Right renal cortex interstitium (tissue), 3 donors: ENCODE results near the gene UGT1A8. TPM values are rescaled to one million over a fixed set of nuclear protein-coding genes. Genes with fewer than 3 reads are reported as not detected.
"Not testable (repeated sequence)": the region's sequence is repeated elsewhere in the genome, so short reads cannot be mapped to it uniquely, and the experiment has no call there.

Source experiments
- DNase-seq, 3 donors: peaks; one replicate each; pipeline ENCODE4 v3.0.0-alpha.2; 2013; ENCODE audit warnings: low read depth in 3 of 3, low spot score in 2 of 3
- polyA plus RNA-seq, 3 donors: library from polyadenylated mRNA; unstranded; fragments of 120-200 nt; gene quantifications; one replicate each; pipeline ENCODE4 v1.2.1, GENCODE V29; 2013; ENCODE audit not compliant: insufficient read length in 3 of 3

UGT1A8 gene
- polyA plus RNA-seq, 3 donors: 0.07 TPM; not detected in 2

DNA sequence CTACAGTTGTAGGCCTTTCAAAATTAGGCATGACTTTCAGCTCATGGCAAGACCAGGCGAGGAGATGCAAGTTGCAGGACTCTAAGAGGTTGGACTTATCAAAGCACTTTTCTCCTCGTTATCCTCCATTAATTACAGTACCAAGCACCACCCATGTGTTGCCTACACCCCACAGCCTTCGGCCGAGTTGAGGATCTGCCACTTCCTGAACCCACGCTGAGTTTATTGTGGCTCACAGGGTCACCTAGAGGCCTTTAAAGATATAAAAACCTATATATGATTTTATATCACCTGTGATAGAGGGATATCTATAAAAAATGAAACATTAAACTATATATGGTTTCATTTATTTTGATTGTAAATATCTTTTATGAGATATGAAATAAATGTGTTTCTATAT is 21.4 kb downstream of the UGT1A8 start:
- DNase-seq: no peak

DNA sequence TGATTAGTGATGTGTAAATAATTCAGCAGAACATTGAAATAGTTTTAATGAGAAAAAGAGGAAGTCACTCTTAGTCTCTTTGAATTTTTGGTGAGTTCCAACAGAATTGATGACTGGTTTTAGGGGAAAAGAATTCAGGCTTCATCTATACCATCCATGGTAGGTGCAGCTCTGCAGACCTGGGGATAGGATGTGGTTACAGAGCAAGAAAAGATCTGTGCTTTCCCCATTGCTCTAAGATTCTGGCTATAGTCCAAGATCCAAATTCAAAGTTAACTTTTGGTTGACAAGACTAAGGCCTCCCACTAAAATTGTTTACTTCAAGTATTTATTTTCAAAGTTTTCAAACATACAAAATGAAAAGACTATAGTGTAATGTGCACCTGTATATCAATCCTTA is 22.4 kb downstream of the UGT1A8 start:
- no peak for DNase-seq

DNA sequence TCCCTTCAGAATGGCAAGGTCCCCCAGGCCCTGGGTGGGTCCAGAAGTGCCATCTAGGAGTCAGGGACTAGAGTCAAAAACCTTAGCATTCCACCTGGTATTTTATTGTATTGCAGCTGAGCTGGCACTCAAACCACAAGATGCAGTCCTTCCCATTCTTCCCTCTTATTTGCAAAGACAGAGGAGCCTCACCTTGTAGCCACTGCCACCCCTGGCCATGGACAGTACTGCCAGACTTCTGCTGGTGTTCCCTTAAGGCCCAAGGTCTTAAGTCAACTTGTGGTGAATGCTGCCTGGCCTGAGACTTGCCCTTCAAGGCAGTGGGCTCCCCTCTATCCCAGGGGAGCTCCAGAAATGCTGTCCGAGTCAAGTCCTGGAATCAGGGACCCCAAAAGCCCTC is 25.7 kb downstream of the UGT1A8 start:
- DNase-seq: no peak

DNA sequence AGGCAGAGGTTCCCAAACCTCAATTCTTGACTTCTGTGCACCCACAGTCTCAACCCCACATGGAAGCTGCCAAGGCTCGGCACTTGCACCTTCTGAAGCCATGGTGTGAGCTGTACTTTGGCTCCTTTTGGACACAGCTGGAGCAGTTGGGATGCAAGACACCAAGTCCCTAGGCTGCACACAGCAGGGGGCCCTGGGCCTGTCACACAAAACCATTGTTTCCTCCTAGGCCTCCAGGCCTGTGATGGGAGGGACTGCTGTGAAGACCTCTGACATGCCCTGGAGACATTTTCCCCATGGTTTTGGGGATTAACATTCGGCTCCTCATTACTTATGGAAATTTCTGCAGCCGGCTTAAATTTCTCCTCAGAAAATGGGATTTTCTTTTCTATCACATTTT is 28.6 kb downstream of the UGT1A8 start:
- DNase-seq: not testable (repeated sequence)

DNA sequence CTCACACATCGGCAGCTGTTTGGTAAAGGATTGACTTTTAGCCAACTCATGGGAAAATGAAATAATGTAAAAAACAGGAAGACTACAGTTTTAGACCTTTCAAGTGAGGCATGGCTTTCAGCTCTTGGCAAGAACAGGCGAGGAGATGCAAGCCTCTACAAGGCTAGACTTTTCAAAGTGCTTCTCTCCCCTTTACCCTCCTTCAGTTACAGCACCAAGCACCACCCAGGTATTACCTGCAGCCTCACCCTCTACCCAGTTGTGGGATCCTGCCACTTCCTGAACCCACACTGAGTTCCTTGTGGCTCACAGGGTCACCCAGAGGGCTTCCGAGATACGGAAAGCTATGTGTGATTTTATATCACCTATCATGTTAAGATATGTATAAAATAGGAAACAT is 33.5 kb downstream of the UGT1A8 start:
- no peak for DNase-seq

DNA sequence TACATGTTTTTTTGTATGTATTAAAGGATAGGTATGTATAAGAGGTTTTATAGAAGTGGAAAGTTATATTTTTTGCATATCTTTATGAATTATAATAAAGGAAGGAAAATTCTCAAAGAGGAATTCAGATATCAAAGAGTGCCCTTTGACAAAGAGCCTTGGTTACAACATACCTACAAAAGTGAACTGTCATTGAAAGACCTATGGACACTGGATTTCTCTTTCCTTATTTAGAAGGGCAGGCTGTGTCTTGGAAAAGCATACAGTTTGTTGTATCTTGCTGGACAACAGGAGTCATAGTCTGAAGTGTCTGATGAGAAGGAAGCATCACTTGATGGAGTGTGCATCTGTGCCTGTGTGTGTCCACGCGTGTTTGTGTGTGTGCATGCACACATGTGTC is 34.0 kb downstream of the UGT1A8 start:
- DNase-seq: no peak

DNA sequence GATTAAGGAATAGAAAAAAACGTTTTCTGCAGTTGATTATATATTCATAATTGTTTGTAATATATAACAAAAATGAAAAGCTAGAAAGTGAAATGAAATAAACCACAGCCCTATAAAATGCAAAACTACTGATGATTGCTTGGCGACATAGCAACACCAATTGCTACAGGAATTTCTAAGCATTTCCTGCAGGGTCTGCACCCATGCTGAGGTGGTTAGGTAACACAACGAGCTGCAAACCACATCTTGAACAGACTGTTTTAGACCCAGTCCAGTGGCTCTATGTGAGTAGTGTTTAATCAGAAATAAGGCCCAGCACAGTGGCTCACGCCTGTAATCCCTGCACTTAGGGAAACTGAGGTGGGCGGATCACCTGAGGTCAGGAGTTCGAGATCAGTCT is 37.1 kb downstream of the UGT1A8 start:
- DNase-seq: no peak

DNA sequence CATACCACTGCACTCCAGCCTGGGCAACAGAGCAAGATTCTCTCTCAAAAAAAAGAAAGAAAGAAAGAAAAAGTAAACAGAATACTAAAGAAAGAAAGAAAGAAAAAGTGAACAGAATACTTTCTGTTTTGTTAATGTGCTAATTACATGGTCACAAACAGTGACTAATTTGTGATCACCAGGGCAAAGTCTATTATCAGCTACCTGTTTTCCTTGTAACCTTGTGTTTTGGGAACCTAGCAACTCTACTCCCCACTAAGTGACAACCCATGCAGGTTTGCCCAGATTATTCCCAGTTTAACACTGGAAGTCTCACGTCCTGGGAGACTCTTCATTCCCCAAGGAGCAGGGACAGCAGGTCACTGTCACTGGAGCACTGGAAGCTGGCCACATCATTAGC is 37.6 kb downstream of the UGT1A8 start:
- DNase-seq: no peak

DNA sequence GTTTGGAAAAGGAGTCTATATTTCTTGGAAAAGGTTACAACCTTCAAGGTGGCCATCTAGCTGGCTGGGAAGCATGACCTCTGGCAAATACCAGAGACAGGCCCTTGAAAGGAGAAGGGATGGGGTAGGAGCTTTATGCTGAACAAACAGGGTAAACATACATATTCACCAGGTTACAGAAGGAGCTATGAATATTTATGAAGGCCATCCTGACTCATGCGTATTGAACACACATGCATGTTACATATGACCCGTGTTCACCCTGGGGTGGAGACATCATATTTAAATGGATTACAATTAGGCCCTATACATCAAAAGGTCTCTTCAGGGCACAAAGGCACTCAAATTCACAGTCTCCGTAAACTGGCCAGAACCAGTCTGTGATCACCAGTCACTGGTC is 38.5 kb downstream of the UGT1A8 start:
- not testable (repeated sequence) for DNase-seq

DNA sequence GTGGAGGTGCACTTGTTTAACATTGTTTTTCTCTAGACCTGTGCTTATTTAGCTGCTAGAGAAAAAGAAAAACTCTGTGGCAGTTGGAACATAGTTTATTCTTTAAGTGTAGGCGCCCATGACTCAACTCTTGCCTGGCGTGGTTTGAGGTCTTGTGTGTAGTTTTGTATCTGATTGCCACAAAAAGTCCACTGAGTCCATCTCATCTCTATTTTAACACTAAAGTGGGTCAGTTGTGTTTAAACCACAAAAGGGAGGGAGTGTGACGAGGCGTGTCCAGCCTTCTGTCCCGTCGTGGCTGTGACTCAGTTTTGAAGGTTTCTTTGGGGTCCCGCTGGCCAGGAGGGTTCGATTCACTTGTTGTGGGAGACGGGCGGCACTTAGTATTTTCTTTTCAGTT is 39.0 kb downstream of the UGT1A8 start:
- DNase-seq: no peak

DNA sequence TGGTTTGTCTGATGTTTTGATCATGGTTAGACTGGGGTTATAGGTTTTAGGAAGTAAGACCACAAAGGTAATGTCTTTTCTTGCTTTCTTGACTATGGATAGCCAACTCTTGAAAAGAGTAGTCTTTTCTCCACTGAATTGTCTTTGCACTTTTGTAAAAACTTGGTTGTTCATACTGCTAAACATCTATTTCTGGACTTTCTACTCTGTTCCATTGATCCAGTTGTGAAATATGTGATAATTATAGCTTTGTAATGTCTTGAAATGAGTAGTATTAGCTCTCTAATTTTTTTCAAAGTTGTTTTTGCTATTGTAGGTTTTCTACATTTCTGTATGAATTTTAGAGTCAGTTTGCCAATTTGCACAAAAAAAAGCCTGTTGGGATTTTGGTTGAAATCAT is 41.2 kb downstream of the UGT1A8 start:
- DNase-seq: no peak

DNA sequence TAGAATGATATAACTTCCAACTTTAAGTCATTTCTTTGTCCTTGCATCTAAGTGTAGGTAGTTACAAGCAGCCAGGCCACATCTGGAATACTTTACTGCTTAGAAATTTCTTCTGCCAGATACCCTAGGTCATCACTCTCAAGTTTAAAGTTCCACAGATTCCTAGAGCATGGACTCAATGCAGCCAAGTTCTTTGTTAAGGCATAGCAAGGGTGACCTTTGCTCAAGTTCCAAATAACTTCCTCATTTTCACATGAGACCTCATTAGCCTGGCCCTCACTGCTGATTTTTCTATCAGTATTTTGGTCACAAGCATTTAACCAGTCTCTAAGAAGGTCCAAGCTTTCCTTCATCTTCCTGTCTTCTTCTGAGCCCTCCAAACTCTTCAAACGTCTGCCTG is 46.5 kb downstream of the UGT1A8 start:
- DNase-seq: no peak

DNA sequence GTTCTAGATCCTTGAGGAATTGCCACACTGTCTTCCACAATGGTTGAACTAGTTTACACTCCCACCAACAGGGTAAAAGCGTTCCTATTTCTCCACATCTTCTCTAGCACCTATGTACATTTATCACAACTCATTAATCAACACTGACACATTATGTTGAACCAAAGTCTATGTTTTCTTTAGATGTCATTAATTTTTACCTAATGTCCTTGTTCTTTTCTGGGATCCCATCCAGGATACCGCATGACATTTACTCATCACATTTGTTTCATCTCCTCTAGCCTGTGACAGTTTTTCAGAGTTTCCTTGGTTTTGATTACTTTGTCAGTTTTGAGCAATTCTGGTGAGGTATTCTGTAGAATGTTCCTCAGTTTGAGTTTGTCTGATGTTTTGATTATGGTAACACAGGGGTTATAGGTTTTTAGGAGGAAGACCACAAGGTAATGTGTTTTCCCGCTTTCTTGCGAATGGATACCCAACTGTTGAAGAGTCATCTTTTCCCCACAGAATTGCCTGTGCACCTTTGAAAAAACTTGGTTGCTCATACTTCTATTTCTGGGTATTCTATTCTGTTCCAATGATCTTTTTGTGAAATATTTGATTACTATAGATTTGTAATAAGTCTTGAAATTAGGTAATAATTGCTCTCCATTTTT is 51.3 kb downstream of the UGT1A8 start:
- no peak for DNase-seq

DNA sequence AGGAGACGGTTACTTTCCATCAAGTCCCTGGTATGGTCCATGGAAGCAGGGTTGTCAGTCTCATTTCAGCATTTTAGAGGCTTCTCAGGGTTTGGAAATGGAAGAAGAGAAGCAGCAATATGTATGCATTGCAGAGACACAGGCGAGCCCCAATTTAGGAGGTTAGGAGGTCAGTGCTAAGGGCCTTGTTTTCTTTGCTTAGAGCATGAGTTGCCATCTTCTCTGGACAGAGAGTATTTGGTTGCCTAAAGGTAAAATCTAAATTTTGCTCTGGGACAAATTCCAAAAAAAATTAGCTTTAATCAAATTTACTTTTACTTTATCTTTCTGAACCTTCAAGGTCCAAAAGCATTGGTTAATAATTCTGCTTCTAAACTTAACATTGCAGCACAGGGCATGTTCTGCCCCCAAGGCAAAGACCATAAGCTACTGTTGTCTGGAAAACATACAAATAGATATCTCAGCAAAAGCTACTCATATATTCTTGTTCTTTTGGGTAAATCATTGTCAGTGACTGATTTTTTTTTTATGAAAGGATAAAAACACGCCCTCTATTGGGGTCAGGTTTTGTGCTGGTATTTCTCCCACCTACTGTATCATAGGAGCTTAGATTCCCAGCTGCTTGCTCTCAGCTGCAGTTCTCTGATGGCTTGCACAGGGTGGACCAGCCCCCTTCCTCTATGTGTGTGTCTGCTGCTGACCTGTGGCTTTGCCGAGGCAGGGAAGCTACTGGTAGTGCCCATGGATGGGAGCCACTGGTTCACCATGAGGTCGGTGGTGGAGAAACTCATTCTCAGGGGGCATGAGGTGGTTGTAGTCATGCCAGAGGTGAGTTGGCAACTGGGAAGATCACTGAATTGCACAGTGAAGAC is 54.1 kb downstream of the UGT1A8 start, which contains the start of gene UGT1A9:
TSS of gene UGT1A9 (plus strand) at position 609 of the 872 bp plus-strand sequence. CDS start at position 646, 37 bp downstream.
- DNase-seq: no peak

DNA sequence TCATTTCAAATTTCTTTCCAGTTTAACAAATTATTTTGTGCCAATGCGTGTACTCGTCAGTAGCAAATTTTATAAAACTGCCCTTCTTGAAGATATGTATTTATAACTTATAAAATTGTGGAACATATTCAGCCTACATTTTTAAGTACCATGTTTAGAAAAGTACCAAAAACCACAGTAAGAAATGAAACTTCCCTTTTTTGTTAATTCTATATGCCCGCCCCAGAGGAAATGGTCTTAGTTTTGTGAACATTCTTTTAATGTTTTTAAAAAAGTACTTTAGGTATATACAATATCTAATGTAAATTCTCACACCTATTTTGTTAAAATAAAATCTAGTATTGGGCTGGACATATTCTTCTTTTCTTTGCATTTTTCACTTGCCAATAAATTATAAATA is 55.5 kb downstream of the UGT1A8 start:
- DNase-seq: no peak

DNA sequence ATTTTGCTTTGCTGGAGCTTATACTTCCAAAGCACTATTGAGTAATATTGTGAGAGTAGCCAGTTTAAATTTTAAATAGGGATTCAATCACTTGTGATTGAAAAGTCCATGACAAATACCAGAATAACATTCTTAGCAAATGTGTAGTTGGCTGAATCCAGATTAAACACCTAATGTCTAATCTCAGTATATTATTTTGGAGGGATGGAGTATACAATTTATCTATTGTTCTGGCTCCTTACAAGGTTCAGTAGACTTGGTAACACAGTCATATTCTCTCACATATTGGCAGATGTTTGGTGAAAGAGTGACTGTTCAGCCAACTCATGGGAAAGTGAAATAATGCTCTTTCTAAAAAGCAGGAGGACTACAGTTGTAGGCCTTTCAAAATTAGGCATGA is 56.5 kb downstream of the UGT1A8 start:
- DNase-seq: no peak

DNA sequence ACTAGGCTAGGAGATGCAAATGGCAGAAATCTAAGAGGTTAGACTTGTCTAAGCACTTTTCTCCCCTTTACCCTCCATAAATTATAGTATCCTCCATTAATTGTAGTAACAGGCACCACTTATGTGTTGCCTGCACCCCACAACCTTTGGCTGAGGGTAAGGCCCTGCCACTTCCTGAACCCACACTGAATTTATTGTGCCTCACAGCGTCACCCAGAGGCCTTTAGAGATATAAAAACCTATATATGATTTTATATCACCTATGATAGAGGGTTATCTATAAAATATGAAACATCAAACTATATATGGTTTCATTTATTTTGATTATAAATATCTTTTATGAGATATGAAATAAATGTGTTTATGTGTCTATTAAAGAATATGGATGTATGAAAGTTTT is 56.9 kb downstream of the UGT1A8 start:
- DNase-seq: no peak

DNA sequence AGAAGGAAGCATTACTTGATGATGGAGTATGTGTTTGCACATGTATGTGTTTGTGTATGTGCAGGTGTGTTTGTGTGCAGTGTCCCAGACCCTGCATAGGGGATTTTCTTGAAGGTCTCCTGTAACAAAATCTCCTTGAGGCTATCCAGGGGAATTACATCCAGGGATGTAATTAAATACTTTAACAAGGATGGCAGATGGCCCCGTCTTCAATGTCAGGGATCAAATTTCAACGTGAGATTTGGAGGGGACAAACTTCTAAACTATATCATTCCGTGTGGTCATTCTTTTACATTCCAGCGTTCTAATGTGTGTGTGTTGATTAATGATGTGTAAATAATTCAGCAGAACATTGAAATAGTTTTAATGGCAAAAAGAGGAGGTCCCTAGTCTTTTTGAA is 57.6 kb downstream of the UGT1A8 start:
- no peak for DNase-seq

DNA sequence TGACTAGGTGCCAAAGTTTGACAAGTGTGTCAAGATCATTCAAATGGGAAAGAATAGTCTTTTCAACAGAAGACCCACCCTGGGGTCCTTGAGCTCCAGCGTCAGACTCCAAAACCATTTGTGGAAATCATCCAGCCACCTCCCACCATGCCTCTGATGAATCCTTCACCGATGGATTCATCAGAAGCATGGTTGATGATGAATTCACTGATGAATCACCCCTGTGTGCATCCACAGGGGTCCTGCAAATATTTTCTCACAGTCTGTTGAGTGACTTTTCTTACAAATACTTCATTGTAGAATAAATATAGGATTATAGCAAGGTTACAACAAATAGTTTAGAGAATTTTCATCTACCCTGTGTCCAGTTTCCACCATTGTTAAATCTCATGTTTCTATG is 58.6 kb downstream of the UGT1A8 start:
- DNase-seq: no peak

DNA sequence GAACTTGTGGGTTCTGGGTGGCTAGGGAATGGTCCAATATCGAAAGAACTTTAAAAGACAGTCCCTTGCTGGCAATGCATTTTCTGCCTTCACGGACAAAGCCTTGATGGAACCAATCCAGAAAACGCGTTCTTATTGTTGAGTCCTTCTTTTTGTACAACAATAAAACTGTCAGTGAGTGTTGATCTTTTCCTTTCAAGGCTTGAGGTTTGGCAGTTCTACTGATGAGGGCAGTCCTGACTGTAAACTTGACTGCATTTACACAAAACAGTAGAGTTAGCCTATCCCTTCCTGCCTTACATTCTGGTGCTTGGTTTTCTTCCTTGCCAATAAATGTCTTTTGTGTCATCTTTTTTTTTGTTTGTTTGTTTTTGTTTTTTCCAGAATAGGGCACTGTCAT is 61.8 kb downstream of the UGT1A8 start:
- no peak for DNase-seq

DNA sequence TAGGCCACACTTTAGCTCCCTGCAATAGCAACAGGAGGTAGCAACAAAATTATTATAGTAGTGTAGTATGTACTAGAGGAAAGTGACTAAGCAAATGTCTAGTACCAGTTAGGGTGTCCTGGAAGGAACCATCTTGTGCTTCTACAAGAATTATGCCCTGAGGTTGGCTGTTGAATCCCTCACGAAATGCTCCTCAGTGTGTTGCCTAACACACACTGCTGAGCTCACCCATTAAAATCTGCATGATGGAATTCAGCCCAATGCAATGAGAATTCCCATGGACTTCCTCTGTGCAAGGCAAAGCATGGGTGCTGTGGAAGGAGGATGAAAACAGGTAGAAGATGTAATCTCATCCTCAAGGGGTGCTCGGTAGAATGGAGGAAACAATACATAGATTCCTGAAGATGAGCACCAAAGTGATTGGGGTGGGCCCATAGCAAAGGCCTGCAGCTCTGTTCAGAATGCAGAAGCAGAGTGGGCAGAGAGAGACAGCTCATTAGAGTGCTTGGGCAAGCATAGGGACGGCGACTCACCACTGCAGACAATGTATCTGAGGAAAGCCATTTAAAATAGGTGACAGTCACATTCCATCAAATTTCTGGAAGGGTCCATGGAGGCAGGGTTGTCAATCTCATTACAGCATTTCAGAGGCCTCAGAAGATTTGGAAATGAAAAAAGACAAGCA is 63.1 kb downstream of the UGT1A8 start:
- no peak for DNase-seq
